ENCODE data around the gene IGDCC3. TPM values are rescaled to one million over a fixed set of nuclear protein-coding genes. Genes with fewer than 3 reads are reported as not detected.

IGDCC3 gene
- total RNA-seq, 2 donors from 2014 or later, result not detected

DNA sequence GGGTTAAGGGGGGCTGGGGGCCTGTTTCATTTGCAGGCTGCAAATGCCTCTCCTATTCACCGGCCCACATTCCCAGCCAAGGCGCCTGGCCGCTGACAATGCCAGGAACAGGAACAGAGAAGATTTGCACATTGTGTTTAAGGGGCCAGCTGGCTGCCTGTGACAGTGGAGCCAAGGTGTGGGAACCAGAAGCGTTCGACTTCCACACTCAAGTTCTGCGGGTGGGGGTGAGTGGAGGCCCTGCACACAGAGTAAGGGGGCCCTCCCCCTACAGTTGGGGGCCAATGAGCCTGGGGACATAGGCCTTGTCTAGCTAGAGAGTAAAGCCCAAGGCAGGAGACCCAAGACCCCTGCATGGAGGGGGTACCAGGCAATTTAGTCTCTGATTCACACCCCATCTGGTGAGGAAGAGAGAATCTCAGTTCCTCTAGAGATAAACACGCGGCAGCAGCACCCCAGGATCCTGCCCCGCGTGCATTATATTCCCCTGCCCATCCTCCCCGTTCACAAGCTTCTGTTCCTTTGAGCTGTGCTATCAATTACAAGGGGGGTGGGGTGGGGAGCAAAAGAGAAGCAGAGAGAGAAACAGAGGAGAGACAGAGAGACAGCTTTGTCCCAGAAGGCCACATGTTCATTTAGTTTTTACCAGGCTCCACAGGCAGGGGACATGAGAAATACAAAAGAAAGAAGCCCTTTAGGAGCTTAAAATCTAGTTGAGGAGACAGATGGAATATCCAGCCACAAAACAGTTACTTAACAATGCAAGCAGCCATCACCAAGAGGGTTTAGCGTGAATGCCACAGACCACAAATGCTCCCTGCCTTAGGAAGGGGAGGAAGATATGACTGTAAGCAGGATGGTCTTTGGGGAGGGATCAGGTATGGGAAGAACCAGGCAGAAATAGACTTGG is 9.2 kb downstream of the IGDCC3 start:
- no peak for ATAC-seq
- no peaks in the 10 kb centered on the region for H3K4me1 ChIP-seq
- no peaks in the 10 kb centered on the region for H3K36me3 ChIP-seq (replicated peaks in 1 of 2; ENCODE audit: insufficient read depth in 1 of 2, low read depth in 2 of 2)
- no peaks in the 10 kb centered on the region for H3K9me3 ChIP-seq
- WGBS, 2 donors, result 63 to 72% methylated on average over 12 of the region's 12 CpGs
- DNase-seq, result no peak
- H3K27me3 ChIP-seq, result no peaks in the 10 kb centered on the region
- H3K27ac ChIP-seq, result no peak overlapping the region
- no peak for TF ChIP-seq POLR2A (IDR thresholded peaks at IDR 0.05)
- TF ChIP-seq, protein P1, sequence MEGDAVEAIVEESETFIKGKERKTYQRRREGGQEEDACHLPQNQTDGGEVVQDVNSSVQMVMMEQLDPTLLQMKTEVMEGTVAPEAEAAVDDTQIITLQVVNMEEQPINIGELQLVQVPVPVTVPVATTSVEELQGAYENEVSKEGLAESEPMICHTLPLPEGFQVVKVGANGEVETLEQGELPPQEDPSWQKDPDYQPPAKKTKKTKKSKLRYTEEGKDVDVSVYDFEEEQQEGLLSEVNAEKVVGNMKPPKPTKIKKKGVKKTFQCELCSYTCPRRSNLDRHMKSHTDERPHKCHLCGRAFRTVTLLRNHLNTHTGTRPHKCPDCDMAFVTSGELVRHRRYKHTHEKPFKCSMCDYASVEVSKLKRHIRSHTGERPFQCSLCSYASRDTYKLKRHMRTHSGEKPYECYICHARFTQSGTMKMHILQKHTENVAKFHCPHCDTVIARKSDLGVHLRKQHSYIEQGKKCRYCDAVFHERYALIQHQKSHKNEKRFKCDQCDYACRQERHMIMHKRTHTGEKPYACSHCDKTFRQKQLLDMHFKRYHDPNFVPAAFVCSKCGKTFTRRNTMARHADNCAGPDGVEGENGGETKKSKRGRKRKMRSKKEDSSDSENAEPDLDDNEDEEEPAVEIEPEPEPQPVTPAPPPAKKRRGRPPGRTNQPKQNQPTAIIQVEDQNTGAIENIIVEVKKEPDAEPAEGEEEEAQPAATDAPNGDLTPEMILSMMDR (IDR thresholded peaks at IDR 0.05), result no peak
- intact Hi-C loops (cut with DNase I), result no loop called here
- no peak overlapping the region for H3K4me3 ChIP-seq

DNA sequence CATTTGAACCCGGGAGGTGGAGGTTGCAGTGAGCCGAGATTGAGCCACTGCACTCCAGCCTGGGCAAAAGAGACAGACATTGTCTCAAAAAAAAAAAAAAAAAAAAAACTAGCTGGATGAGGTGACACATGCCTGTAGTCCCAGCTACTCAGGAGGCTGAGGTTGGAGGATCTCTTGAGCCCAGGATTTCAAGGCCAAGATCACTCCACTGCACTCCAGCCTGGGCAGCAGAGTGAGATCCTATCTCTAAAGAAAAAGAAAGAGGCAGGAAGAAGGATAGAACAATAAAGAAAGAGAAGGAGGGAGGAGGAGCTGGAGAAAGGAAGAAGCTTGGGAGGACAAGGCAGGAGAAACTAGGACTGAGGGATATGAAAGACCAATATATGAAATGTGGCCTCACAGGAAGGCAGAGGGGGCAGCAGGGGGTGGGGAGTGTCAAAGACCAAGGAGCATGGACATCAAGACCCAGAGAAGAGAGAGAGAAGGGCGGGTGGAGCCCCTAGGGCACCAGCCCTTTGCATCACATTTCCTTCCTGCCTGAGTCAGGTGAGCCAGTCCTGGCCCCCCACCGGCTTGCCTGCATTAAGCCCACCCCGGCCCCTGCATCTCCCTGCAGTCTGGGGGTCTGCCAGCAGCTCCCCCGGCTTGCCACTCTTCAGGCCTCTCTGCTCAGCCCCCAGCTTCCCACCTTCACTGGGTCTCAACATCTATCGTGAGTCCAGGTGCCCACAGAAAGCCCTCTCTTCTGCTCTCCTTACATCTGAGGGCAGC is 11.5 kb downstream of the IGDCC3 start:
- no peak for ATAC-seq

DNA sequence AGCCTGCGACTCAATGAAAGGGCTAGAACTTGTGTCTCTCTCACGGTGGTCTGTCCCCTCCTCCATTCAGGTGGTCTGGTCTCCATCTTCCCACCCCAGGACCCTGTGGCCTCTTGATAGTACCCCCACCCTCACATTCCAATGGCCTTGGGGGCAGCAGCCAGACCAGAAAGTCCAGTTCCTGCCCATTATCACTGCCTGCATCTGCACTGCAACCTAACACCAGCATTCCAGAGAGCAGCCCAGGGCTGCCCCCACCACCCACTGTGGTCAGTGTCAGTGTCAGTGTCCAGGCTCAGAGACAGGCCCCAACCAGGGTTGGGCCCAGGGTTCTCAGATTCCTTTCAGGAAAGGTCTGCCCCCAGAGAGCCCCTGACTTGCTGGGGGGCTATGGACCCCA is 12.6 kb downstream of the IGDCC3 start:
- ATAC-seq, result no peak
- Histone ChIP-seq H3K4me1 (no peaks in the 10 kb centered on the region), H3K27me3 (no peaks in the 10 kb centered on the region), H3K9me3 (no peaks in the 10 kb centered on the region), H3K27ac (no peak overlapping the region), H3K36me3 (replicated peaks in 1 of 2; ENCODE audit: insufficient read depth in 1 of 2, low read depth in 2 of 2) (no peaks in the 10 kb centered on the region), H3K4me3 (no peak overlapping the region)
- intact Hi-C loops (cut with DNase I), result no loop called here
- TF ChIP-seq, protein P1 (IDR thresholded peaks at IDR 0.05), result no peak
- no peak for TF ChIP-seq POLR2A (IDR thresholded peaks at IDR 0.05)
- 61 to 67% methylated on average over 2 of the region's 2 CpGs for WGBS, 2 donors
- DNase-seq, result no peak

More for the DNA sequence above, 11.5 kb downstream of the IGDCC3 start:
- no peak for DNase-seq
- Histone ChIP-seq H3K4me1 (no peaks in the 10 kb centered on the region), H3K9me3 (no peaks in the 10 kb centered on the region), H3K4me3 (no peak overlapping the region), H3K27me3 (no peaks in the 10 kb centered on the region), H3K27ac (no peak overlapping the region), H3K36me3 (replicated peaks in 1 of 2; ENCODE audit: insufficient read depth in 1 of 2, low read depth in 2 of 2) (no peaks in the 10 kb centered on the region)
- intact Hi-C loops (cut with DNase I), result no loop called here
- 78 to 82% methylated on average over 7 of the region's 7 CpGs for WGBS, 2 donors
- no peak for TF ChIP-seq POLR2A (IDR thresholded peaks at IDR 0.05)
- TF ChIP-seq, protein P1 (IDR thresholded peaks at IDR 0.05), result no peak

DNA sequence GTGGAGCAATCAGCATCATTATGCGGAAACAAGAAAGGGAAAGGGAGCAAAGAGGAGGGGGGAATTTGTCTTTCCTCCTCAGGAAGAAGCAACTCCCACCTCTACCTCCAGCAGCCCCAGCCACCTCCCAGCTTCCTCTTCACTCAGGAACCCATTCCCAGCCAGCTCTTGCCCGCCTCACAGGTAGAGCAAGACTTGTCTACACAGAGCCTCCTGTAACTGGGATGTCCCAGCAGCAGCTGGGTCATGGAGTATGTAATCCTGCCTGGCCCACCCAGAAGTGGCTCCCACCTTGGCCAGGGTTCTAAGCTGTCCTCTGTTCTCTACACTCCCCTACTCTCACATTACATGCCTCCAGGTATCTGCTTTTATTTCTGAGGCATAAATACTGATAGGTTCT is 14.0 kb downstream of the IGDCC3 start:
- H3K4me3 ChIP-seq, result no peak overlapping the region
- H3K4me1 ChIP-seq, result no peaks in the 10 kb centered on the region
- DNase-seq (no peak), ATAC-seq (no peak)
- H3K27ac ChIP-seq, result no peak overlapping the region
- WGBS, 2 donors, result 89 to 93% methylated on average over 2 of the region's 2 CpGs
- intact Hi-C loops (cut with DNase I), result no loop called here
- H3K36me3 ChIP-seq (replicated peaks in 1 of 2; ENCODE audit: insufficient read depth in 1 of 2, low read depth in 2 of 2), result no peaks in the 10 kb centered on the region
- H3K9me3 ChIP-seq, result no peaks in the 10 kb centered on the region
- no peaks in the 10 kb centered on the region for H3K27me3 ChIP-seq
- TF ChIP-seq POLR2A (IDR thresholded peaks at IDR 0.05), result no peak

DNA sequence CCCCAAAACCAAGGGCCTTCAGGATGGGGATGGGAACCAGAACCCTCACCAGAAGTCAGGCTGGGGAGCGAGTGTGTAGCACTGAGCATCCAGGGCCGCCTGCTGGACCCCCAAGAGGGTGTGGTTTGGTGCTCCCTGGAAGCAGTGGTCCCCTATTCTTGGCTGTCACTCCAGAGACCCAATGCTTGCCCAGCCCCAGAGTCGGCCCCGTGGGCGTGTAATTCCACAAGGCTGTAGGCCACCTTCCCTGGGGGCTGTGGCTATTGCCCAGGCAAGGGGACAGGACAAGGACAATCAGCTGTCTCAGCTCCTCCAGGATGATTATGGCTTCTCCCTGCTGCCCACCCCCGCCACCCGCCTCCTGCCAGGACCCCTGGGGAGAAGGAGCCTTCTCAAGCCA is 14.5 kb downstream of the IGDCC3 start:
- TF ChIP-seq POLR2A (IDR thresholded peaks at IDR 0.05), result no peak
- TF ChIP-seq, protein P1 (IDR thresholded peaks at IDR 0.05), result no peak
- intact Hi-C loops (cut with DNase I), result no loop called here
- Histone ChIP-seq H3K36me3 (replicated peaks in 1 of 2; ENCODE audit: insufficient read depth in 1 of 2, low read depth in 2 of 2) (no peaks in the 10 kb centered on the region), H3K27me3 (no peaks in the 10 kb centered on the region), H3K9me3 (no peaks in the 10 kb centered on the region), H3K4me1 (no peaks in the 10 kb centered on the region), H3K4me3 (no peak overlapping the region), H3K27ac (no peak overlapping the region)
- no peak for ATAC-seq
- 84 to 90% methylated on average over 4 to 7 of the region's 7 CpGs for WGBS, 2 donors
- DNase-seq, result no peak

All from body of pancreas (tissue), 4 donors.